ENCODE data around the gene GMDS. TPM values are rescaled to one million over a fixed set of nuclear protein-coding genes. Genes with fewer than 3 reads are reported as not detected.
A peak's percentile ranks its signal among the peaks of the same experiment; 100 is the strongest.

The GMDS gene
- total RNA-seq, 4 donors from 2014 or later, result 3.4 to 7.2 (median 4.6) TPM

GRCh38 chr6:1702580-1703051 lies 542.8 kb downstream of the GMDS start:
- Histone ChIP-seq H3K27ac (no peak overlapping the region), H3K36me3 (no peaks in the 10 kb centered on the region), H3K4me1 (peaks cover 0 to 4% of the 10 kb centered on the region in 2 donors), H3K27me3 (no peaks in the 10 kb centered on the region), H3K9me3 (no peaks in the 10 kb centered on the region), H3K4me3 (no peak overlapping the region)
- DNase-seq (no peak), ATAC-seq (peak in 1 of 2 donors; percentile 41)
- in situ Hi-C loops (cut with MboI; ENCODE audit: low sequenced_read_pairs in 4 of 4), result no loop called here
- no peak for TF ChIP-seq CTCF (IDR thresholded peaks at IDR 0.05 in 4 of 5, conservative IDR thresholded peaks at IDR 0.05 in 1 of 5)
- no peak for TF ChIP-seq POLR2A (IDR thresholded peaks at IDR 0.05)
- intact Hi-C loops (cut with DNase I; ENCODE audit: low total_unique reads), result no loop called here

GRCh38 chr6:1701668-1702353 lies 543.6 kb downstream of the GMDS start:
- ATAC-seq, result peak; percentile 12 to 49
- no peak for TF ChIP-seq CTCF (IDR thresholded peaks at IDR 0.05 in 4 of 5, conservative IDR thresholded peaks at IDR 0.05 in 1 of 5)
- no peak for TF ChIP-seq POLR2A (IDR thresholded peaks at IDR 0.05)
- no peak overlapping the region for H3K4me3 ChIP-seq
- H3K27ac ChIP-seq, result no peak overlapping the region
- intact Hi-C loops (cut with DNase I; ENCODE audit: low total_unique reads) (no loop called here), in situ Hi-C loops (cut with MboI; ENCODE audit: low sequenced_read_pairs in 4 of 4) (no loop called here)
- peaks cover 0 to 4% of the 10 kb centered on the region in 2 donors for H3K4me1 ChIP-seq
- no peaks in the 10 kb centered on the region for H3K36me3 ChIP-seq
- no peaks in the 10 kb centered on the region for H3K27me3 ChIP-seq
- peak in 1 of 2 donors; percentile 24 for DNase-seq
- no peaks in the 10 kb centered on the region for H3K9me3 ChIP-seq

GRCh38 chr6:1700278-1700967 lies 545.0 kb downstream of the GMDS start:
- in situ Hi-C loops (cut with MboI; ENCODE audit: low sequenced_read_pairs in 4 of 4), result no loop called here
- no peak for ATAC-seq
- Histone ChIP-seq H3K36me3 (no peaks in the 10 kb centered on the region), H3K4me1 (peaks cover 0 to 4% of the 10 kb centered on the region in 2 donors), H3K27ac (no peak overlapping the region), H3K27me3 (no peaks in the 10 kb centered on the region), H3K4me3 (no peak overlapping the region), H3K9me3 (no peaks in the 10 kb centered on the region)
- no peak for TF ChIP-seq CTCF (IDR thresholded peaks at IDR 0.05 in 4 of 5, conservative IDR thresholded peaks at IDR 0.05 in 1 of 5)
- no peak for TF ChIP-seq POLR2A (IDR thresholded peaks at IDR 0.05)
- DNase-seq, result no peak
- intact Hi-C loops (cut with DNase I; ENCODE audit: low total_unique reads), result no loop called here

GRCh38 chr6:1698527-1698926 lies 546.9 kb downstream of the GMDS start:
- Histone ChIP-seq H3K36me3 (no peaks in the 10 kb centered on the region), H3K9me3 (no peaks in the 10 kb centered on the region), H3K27ac (no peak overlapping the region), H3K4me1 (peaks cover 0 to 4% of the 10 kb centered on the region in 2 donors), H3K4me3 (no peak overlapping the region), H3K27me3 (no peaks in the 10 kb centered on the region)
- DNase-seq (no peak), ATAC-seq (no peak)
- intact Hi-C loops (cut with DNase I; ENCODE audit: low total_unique reads) (no loop called here), in situ Hi-C loops (cut with MboI; ENCODE audit: low sequenced_read_pairs in 4 of 4) (no loop called here)
- TF ChIP-seq POLR2A (IDR thresholded peaks at IDR 0.05) (no peak), CTCF (IDR thresholded peaks at IDR 0.05 in 4 of 5, conservative IDR thresholded peaks at IDR 0.05 in 1 of 5) (no peak)

Data from gastrocnemius medialis (tissue), 4 donors.